Hindlimb muscle (tissue), 1 donor: ENCODE measurements around the gene EPN3. TPM values are rescaled to one million over a fixed set of nuclear protein-coding genes. Genes with fewer than 3 reads are reported as not detected.

ENCODE experiments used
- DNase-seq: peaks from one replicate; pipeline ENCODE4 v3.0.0-alpha.2; 2013
- polyA plus RNA-seq: library from polyadenylated mRNA; unstranded; fragments of 120-200 nt; gene quantifications from one replicate; pipeline ENCODE4 v1.2.1, GENCODE V29; 2013; ENCODE audit not compliant: insufficient read length

The EPN3 gene
- polyA plus RNA-seq, 1 donor: 1.5 TPM

DNA sequence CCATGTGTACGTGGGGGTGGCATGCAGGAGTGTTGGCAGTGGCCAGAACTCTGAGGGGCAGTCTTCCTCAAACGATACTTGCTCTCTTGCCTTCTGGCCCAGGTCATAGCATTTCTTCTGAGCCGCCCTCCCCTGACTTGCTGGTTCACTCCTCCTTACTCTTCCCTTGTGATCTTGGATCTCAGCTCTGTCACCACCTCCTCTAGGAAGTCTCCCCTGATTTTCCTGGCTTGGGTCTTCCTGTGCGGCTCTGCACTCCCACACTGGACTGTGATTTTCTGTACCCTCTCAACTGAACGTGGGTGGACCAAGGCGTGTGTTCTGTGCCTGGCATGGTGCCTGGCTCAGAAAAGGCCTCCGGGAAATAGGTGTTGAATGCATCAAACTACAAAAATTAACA lies 2.9 kb downstream of the EPN3 start:
- DNase-seq: no peak

DNA sequence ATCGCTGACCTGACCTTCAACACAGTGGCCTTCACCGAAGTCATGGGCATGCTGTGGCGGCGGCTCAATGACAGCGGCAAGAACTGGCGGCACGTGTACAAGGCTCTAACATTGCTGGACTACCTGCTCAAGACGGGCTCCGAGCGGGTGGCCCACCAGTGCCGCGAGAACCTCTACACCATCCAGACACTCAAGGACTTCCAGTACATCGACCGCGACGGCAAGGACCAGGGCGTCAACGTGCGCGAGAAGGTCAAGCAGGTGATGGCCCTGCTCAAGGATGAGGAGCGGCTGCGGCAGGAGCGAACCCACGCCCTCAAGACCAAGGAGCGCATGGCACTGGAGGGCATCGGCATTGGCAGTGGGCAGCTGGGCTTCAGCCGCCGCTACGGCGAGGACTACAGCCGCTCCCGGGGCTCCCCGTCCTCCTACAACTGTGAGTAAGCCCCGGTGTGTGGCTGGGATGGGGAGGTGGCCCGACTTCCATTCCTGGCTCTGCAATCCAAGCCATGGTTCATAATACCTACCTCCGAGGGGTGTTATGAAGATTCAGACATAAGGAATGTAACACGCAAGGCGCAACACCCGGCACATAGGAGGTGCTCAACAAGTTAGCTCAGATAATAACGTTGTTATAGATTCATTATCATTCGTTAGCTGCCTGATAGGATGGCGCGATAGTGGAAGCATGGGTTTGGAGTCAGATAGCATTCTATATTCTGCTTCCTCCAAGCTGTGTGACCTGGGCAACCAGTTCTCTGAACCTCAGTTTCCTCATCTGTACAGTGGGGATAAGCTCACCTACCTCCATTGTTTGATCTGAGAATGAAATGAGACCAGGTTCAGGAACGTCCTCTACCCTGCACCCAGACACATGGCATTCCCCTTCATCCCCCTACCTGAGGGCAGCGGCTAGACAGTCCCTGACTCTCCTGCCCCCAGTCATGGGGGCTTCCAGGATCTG lies 4.4 kb downstream of the EPN3 start:
- no peak for DNase-seq

DNA sequence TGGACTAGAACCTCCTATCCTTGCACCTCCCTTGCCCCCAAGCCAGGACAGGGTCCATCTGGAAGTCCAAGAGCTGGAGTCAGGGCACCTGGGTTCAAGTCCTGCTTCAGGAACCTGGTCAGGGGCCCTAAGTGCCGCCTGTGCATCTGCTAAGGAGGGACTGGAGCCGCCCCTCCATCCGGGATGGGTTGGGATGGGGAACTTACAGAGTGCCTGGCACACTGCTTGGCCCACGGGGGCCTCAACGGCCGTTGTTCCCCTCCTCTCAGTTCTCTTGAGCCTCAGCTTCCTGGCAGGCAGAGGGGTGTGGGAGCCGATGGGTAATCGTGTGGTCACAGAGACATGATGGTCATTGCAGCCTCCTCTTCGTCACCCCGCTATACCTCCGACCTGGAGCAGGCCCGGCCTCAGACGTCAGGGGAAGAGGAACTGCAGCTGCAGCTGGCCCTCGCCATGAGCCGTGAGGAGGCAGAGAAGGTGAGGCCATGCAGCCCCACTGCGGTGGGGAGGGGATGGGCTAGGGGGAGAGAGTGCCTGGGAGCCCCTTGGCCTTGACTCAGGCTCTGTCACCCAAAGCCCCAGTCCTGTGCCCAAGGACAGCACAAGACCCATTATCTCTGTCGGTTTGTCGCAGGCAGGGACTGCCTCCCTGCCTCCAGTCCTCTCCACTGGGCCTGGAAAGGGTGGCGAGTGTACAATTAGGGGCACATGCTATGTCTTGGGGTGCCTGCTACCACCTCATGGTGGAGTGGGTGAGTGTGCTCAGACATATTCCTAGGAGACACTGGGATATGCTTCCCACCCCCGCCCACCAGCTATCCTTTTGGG lies 5.4 kb downstream of the EPN3 start:
- no peak for DNase-seq

DNA sequence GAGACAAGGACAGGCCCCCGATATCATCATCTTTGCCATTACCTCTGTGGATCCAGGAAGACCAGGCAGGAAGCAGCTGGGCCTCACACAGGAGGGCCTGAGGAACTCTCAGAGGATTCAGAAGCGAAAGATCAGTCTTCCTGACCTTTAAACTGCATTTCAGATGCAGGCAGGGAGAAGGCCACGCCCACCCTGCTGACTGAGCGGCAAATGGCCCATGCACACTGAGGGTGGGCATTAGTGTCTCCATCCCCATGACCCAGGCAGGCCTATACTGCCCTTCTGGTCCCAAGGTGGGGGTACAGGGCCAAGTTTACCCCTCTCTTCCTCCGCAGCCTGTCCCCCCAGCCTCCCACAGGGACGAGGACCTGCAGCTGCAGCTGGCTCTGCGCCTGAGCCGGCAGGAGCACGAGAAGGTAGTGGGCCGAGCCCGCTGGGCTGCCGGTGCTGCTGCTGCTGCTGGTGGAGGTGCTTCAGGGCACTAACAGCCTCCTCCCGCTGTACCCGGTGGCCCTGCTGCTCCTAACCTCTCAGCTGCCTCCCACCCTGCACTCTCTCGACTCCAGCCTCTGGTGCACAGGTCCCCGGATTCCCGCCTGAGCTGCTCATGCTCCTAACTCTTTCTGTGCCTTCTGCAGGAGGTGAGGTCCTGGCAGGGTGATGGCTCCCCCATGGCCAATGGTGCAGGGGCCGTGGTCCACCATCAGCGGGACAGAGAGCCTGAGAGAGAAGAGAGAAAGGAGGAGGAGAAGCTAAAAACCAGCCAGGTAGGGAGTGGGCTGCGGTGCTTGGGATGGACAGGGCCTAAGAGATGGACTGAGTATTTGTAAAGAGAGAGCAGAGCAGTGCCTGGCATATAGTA lies 6.2 kb downstream of the EPN3 start:
- DNase-seq: no peak

DNA sequence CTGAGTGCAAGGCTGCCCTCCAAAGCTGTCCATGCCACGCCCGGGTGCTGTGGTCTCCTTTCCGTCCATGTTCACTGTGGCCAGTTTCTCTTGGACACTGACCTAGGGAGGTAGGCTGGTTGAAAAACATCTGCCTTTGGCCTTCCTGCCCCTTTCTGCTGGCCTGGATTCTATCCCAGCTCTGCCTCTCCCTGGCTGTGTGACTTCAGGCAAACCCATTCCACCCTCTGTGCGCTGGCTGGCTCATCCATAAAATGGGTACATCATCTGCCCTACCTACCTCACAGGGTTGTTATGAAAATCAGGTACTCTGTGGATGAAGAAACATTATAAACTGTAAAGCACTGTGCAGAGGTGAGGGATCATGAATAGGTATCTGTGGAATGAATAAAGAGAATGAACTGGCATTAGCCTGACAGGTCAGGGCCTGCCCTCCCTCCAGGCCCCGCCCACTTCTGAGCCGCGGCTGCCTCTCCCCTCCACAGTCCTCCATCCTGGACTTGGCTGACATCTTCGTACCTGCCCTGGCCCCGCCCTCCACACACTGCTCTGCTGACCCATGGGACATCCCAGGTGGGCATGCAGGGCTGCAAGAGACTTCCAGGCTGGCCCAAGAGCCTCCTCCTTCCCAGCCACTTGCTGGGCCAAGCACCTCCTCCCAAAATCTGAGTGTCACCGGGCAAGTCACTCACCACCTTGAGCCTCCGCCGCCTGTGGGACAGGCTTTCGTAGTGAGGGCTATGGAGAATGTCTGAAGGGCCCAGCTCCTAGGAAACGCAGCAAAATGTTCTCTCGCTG lies 7.4 kb downstream of the EPN3 start:
- no peak for DNase-seq

DNA sequence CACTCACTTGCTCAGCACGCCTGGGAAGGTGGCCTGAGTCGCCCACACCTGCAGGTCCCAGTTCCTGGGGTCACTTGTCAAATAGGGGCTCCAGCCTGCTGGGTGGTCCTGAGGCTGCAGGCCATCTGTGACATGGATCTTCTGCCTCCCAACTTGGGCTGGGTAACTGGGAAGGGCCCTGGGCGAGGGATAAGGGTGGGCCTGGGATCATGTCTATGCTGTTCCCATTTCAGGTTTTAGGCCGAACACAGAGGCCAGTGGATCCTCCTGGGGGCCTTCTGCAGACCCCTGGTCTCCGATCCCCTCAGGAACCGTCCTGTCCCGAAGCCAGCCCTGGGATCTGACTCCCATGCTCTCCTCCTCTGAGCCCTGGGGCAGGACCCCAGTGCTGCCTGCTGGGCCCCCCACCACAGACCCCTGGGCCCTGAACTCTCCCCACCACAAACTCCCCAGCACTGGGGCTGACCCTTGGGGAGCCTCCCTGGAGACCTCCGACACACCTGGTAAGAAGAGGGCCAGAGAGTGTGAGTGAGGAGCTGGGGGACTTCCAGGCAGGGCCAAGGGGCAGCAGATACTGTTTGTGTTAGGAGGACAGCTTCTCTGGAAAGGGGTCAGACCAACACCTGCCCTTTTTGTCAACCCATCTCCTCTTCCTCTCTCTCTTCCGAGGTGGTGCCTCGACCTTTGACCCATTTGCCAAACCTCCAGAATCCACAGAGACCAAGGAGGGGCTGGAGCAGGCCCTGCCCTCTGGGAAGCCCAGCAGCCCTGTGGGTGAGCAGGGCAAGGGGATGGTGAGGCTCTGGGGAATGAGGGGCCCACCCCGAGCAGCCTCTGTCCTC lies 8.2 kb downstream of the EPN3 start:
- DNase-seq: no peak

DNA sequence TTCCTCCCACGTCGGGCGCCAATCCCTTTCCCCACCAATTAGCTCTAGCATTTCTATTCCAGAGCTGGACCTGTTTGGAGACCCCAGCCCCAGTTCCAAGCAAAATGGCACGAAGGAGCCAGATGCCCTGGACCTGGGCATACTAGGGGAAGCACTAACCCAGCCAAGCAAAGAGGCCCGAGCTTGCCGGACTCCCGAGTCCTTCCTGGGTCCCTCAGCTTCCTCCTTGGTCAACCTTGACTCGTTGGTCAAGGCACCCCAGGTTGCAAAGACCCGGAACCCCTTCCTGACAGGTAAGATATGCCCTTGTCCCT lies 8.8 kb downstream of the EPN3 start:
- no peak for DNase-seq

DNA sequence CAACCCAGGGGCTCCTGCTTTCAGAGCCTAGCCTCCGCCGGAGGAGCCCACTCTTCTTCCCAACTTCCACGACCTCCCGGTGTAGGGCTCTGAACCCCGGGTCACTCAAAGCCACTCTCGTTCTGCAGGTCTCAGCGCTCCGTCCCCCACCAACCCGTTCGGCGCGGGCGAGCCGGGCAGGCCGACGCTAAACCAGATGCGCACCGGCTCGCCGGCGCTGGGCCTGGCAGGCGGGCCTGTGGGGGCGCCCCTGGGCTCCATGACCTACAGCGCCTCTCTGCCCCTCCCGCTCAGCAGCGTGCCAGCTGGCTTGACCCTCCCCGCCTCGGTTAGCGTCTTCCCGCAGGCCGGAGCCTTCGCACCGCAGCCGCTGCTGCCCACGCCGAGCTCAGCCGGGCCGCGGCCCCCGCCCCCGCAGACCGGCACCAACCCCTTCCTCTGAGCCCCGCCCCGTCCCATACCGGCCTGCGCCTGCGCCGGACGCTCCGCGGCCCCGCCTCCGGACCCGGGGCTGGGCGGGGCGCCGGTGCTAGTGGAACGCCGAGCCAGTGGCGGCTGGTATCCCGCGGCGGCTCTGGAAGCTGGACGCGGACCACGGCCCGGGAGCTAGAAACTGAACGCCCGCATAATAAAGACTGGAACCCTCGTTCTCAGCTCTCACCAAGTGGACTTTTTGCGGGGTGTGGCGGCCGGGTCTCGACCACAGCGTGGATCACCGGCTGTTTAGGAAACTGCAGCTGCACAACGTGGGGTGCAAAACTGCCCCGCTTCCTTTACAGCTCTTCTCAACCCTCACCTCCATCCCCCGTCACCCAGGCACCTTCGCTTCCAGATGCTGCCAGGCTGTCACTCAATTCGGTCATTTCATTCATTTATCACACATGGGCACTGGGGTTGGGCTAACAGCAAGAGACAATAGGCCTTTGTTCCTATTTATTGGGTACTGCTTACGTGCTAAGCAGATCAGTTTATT lies 9.5 kb downstream of the EPN3 start:
- peak; percentile 86 for DNase-seq

DNA sequence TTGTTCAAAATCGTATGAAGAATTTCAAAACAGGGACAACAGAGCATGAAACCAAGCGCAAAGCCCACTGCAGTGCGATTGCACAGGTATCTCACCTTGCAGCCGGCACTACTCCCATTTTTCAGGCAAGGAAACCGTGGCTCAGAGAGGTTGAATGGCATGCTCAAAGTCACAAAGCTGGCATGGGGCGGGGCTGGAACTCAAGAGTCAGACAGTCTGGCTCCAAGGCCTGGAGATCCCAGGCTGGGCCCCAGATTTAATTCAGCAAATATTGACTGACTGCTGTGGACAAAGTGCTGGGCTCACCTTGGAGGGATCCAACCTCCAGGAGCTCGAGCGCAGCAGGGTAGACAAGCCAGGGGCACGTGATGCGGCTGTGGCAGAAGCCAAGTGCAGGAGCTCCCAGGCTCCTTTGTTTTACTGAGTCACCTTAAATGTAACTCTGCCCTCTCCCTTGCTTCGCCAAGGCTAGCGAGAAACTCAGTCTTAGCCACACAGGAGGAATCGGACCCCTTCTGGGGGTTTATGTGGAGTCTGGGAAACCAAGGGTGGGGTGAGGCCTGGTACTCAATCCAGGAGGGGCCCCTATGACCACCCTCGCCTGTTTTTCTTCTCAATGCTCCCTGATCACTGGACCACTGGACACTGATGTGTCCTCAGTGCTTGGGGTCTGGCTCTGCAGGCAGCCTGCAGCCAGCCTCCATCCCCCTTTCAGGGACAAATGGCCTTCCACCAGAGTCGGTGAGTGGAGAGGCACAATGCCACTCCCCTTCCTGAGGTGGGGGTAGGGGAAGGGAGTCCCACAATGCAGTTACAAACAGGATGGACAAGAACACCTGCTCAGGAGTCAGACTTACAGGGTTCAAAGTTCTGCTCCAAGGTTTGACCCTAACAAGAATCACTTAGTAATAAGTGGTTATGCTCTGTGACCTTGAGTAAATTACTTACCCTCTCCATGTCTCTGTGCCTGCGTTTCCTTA lies 10.6 kb downstream of the EPN3 start:
- DNase-seq: no peak

DNA sequence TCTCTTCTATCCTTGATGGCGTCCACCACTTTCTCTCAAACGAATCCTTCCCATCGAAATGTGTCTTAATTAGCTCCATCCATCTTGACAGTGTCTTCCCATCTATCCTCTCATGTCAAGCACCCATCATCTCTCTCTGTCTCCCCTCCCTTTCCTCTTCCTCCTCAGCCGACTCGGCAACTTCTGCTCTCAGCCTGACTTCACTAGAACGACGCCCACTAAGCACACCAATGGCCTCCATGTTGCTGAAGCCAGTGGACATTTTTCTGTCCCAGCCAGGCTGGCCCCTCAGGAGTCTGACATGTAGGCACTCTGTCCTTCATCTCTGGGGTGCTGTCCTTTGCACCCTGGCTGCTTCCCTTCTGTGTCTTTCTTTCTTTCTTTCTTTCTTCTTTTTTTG lies 12.0 kb downstream of the EPN3 start:
- DNase-seq: no peak

DNA sequence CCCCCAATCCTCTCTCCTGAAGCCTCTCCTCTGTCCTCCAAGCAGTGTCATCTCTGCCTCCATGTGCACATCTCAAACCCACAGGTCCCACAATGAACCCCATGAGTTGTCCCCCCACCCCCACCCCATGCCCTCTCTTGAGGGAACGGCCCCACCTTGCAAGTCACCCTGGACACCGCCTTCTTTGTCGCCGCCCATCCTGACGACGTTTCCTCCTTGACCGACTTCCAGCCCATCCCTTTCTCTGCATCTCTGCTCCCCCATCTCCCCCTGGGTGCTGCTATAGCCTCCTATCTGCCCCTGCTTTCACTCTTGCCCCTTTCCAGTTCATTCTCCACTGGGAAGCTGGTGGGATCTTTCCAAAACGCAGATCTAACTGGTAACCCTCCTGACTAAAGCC lies 12.8 kb downstream of the EPN3 start:
- DNase-seq: no peak

DNA sequence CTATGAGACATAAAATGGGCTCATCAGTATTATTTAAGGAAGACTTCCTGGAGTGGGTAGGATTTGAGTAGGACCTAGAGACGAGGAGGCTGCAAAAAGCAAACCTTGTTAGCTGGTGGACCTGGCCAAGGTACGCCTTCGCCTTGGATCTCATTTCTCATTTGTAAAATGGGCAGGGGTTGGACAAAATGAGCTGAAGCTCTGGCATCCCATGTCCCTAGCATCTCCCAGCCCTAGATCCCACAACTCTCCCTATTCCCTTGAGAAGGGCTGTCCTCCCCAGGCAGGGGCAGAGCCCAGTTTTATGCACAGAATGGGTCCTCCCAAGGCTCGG lies 14.1 kb downstream of the EPN3 start:
- no peak for DNase-seq

DNA sequence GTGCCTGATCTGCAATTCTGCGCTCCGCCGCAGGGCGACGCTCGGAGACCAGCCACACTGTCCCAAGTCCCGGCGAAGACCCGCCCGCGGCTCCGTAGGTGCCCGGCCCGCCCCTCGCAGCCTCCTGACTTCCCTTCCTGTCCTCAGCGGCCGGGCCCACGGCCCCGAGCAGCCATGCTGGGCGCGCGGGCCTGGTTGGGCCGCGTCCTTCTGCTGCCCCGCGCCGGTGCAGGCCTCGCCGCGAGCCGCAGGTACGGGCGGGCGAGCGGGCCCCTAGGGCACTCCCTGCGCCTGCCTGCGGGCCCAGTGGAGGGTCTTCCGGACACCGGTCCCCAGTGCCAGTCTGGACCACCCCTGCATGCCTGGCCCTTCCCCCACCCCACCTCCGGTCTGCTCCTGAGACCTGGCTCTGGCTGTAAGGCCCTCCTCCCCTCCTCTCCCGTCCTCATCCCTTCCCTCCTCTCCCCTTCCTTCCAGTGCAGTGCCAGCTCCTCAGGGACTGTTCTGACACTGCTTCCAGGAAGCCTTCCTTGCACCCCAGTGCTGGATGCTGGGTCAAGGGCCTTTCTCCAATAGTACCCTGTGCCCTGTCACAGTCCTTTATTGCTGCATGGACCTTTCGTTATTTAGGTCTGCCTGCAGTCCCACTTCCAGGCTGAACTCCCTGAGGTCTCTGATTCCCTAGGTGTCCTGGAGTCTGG lies 14.7 kb downstream of the EPN3 start, which contains the start of gene SPATA20:
Gene SPATA20, plus strand, starts transcription at position 140 of the 701 bp plus-strand sequence. Its CDS starts 35 bp downstream, at position 175.
- DNase-seq: peak; percentile 88

DNA sequence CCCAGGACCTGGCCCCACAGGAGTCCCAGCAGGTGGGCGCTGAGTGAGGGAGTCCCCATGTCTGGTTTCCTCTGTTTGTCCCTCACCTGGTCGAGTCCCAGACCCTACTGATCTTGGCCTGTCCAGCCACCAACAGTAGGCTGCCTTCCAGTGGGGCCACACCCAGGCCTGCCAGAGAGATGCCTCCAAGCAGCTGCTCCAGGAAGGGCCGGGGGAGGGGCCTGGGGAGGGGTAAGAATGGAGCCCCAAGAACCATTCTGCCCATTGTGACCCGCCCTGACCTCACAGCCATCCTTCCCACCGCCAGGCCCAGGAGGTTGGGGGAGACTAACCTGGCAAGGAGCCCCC lies 15.2 kb downstream of the EPN3 start:
- DNase-seq: no peak

DNA sequence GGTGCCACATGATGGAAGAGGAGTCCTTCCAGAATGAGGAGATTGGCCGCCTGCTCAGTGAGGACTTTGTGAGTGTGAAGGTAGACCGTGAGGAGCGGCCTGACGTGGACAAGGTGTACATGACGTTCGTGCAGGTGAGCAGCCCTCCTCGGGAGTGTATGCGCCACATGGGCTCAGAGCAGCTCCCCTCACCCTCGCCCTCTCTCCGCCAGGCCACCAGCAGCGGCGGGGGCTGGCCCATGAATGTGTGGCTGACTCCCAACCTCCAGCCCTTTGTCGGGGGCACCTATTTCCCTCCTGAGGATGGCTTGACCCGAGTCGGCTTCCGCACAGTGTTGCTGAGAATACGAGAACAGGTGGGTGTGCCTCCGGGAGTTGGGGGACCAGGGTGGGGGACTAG lies 16.3 kb downstream of the EPN3 start:
- no peak for DNase-seq

DNA sequence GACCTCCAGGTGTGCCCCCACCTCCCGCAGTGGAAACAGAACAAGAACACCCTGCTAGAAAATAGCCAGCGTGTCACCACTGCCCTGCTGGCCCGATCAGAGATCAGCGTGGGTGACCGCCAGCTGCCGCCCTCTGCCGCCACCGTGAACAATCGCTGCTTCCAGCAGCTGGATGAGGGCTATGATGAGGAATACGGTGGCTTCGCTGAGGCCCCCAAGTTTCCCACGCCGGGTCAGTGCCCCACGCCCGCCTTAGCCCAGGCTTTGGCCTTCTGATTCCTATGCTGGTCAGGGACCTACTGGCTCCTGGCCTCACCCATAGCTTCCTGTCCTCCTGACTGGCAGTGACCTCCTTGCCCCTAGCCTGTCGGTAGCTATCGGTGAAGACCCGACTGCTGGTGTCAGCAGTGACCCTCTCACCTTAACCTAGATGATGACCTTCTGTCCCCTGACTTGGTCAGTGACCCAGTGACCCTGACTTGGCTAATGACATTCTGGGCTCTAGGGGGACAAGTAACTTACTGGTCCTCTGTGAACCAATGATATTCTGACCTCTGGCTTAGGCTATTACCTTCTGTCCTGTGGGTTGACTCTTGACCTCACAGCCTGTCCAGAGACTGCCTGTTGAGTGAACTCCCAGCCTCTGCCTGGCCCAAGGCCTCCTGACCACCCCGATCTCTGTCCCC lies 16.9 kb downstream of the EPN3 start:
- no peak for DNase-seq

DNA sequence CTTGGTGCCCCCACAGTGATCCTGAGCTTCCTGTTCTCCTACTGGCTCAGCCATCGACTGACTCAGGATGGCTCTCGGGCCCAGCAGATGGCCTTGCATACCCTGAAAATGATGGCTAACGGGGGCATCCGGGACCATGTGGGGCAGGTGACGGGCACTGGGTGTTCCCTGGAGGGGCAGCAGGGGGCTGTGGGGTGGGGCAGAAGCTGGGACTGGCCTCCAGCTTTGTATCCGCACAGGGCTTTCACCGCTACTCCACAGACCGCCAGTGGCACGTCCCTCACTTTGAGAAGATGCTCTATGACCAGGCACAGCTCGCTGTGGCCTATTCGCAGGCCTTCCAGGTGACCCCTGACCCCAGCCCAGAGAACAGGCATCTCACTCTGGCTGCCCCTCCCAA lies 17.4 kb downstream of the EPN3 start:
- DNase-seq: no peak
